KMS-11 (cell line): ENCODE measurements around the gene TUFM.
"Not testable (repeated sequence)": the region's sequence is repeated elsewhere in the genome, so short reads cannot be mapped to it uniquely, and the experiment has no call there.

Experiments
- H2AFZ ChIP-seq: fragments of 200-600 bp; sonication (generic); 2 replicates; pipeline ENCODE4 v1.6.1; 2016; ENCODE audit warnings: antibody characterized with exemption, mixed run types, low read depth
- H3K27ac ChIP-seq: fragments of 200-600 bp; sonication (generic); 2 replicates; pipeline ENCODE4 v1.6.1; 2016; ENCODE audit warnings: mild to moderate bottlenecking, mixed run types
- H3K27me3 ChIP-seq: fragments of 200-600 bp; sonication (generic); 2 replicates; pipeline ENCODE4 v1.6.1; 2017; ENCODE audit warnings: mild to moderate bottlenecking, low read depth, mixed run types, moderate library complexity; ENCODE audit not compliant: insufficient read depth
- H3K36me3 ChIP-seq: fragments of 200-600 bp; sonication (generic); 2 replicates; pipeline ENCODE4 v1.6.1; 2017; ENCODE audit warnings: mild to moderate bottlenecking, mixed run types; ENCODE audit not compliant: insufficient read depth
- H3K4me1 ChIP-seq: fragments of 200-600 bp; sonication (generic); 2 replicates; pipeline ENCODE4 v1.6.1; 2016; ENCODE audit warnings: mild to moderate bottlenecking, low read depth, mixed run types; ENCODE audit not compliant: poor library complexity, severe bottlenecking
- H3K4me2 ChIP-seq: fragments of 200-600 bp; sonication (generic); 2 replicates; pipeline ENCODE4 v1.7.0; 2016; ENCODE audit warnings: mild to moderate bottlenecking, mixed run types
- H3K4me3 ChIP-seq: fragments of 200-600 bp; sonication (generic); IDR thresholded peaks from 2 replicates; pipeline ENCODE4 v1.6.1; 2017; ENCODE audit warnings: low read depth, low read length, mixed read lengths; ENCODE audit not compliant: insufficient read depth
- H3K79me2 ChIP-seq: fragments of 200-600 bp; sonication (generic); 2 replicates; pipeline ENCODE4 v1.6.1; 2016; ENCODE audit warnings: low read depth, mixed run types; ENCODE audit not compliant: insufficient read depth
- H3K9ac ChIP-seq: fragments of 200-600 bp; sonication (generic); 2 replicates; pipeline ENCODE4 v1.6.1; 2016; ENCODE audit warnings: mild to moderate bottlenecking, mixed run types
- H4K20me1 ChIP-seq: fragments of 200-600 bp; sonication (generic); 2 replicates; pipeline ENCODE4 v1.6.1; 2016; ENCODE audit warnings: mild to moderate bottlenecking, mixed run types; ENCODE audit not compliant: insufficient read depth
- CTCF ChIP-seq: fragments of 200-600 bp; sonication (generic); conservative IDR thresholded peaks from 2 replicates; pipeline ENCODE4 v1.6.1; 2017; ENCODE audit warnings: low read depth, mild to moderate bottlenecking, antibody characterized with exemption, low read length, moderate library complexity, mixed read lengths

Gene TUFM

DNA sequence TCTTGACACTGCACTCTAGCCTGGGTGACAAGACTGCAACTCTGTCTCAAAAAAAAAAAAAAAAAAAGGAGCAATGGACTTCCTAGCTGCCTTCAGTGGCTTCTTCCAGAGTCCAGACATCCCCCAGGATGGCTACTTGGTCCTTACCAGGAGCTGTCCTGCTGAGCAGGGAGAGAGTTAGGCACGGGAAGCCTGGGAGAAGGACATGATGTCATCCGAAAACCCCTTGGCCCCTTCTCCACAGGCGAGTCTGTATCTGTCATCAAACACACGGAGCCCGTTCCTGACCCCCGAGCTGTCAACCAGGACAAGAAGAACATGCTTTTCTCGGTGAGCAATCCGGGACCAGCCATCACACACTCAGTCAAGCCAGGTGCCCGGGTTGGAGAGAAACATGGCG lies 40.8 kb upstream of the TUFM start:
- TF ChIP-seq CTCF = no peak
- no peak overlapping the region for H3K9ac ChIP-seq

GRCh38 chr16:28884045-28884444 lies 37.9 kb upstream of the TUFM start:
- Histone ChIP-seq H3K4me2 (no peak overlapping the region), H3K9ac (no peak overlapping the region), H3K27me3 (no peaks in the 10 kb centered on the region), H3K79me2 (no peaks in the 10 kb centered on the region), H3K4me3 (no peak overlapping the region), H3K36me3 (no peaks in the 10 kb centered on the region), H2AFZ (no peak overlapping the region), H3K27ac (no peak overlapping the region), H4K20me1 (no peaks in the 10 kb centered on the region), H3K4me1 (peaks cover 15% of the 10 kb centered on the region)
- TF ChIP-seq CTCF = no peak

More for the DNA sequence above, 40.8 kb upstream of the TUFM start:
- H3K79me2 ChIP-seq = no peaks in the 10 kb centered on the region
- H4K20me1 ChIP-seq = no peaks in the 10 kb centered on the region
- no peaks in the 10 kb centered on the region for H3K27me3 ChIP-seq
- no peaks in the 10 kb centered on the region for H3K4me1 ChIP-seq
- no peak overlapping the region for H3K4me3 ChIP-seq
- no peak overlapping the region for H3K27ac ChIP-seq
- no peak overlapping the region for H2AFZ ChIP-seq
- H3K36me3 ChIP-seq = no peaks in the 10 kb centered on the region
- H3K4me2 ChIP-seq = no peak overlapping the region

- no peak for TF ChIP-seq CTCF
- H3K79me2 ChIP-seq = no peaks in the 10 kb centered on the region
- H3K4me1 ChIP-seq = peaks cover 21% of the 10 kb centered on the region
- H3K9ac ChIP-seq = no peak overlapping the region
- H2AFZ ChIP-seq = no peak overlapping the region
- no peaks in the 10 kb centered on the region for H3K27me3 ChIP-seq
- no peaks in the 10 kb centered on the region for H4K20me1 ChIP-seq
- H3K27ac ChIP-seq = no peak overlapping the region
- no peak overlapping the region for H3K4me3 ChIP-seq
- no peaks in the 10 kb centered on the region for H3K36me3 ChIP-seq
- no peak overlapping the region for H3K4me2 ChIP-seq
These were observed 37.3 kb upstream of the TUFM start for GRCh38 chr16:28883221-28883996.

DNA sequence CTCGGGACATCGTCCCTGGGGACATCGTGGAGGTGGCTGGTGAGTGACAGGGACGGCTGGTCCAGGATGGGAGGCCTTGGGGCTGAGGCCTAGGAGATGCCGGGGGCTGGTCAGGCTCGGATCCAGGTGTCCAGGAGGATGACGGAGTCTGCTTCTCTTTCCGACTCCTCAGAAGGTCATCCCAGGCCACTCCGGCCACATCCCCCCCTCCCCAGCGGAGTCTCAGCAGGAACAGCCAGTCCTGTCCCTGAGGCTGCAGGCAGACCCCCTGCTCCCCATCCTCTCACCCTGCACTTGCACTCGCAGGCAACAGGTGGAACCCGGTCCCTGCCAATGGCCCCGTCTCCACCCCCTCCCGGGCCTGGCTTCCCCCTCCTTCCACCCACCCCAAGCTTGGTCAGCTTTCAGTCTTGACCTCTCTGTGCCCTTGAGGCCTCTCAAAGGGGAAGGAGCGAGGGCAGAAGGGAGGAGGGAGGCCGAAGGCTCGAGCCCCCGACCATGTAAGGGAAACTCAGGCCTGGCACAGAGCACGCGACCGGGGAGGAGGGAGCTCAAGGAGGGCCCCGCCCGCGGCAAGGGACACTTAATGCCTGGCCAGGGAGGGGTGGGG lies 36.5 kb upstream of the TUFM start:
- Histone ChIP-seq H3K36me3 (no peaks in the 10 kb centered on the region), H3K27ac (no peak overlapping the region), H3K79me2 (no peaks in the 10 kb centered on the region), H3K9ac (no peak overlapping the region), H4K20me1 (no peaks in the 10 kb centered on the region), H3K27me3 (no peaks in the 10 kb centered on the region), H3K4me1 (peaks cover 29% of the 10 kb centered on the region), H3K4me2 (no peak overlapping the region), H3K4me3 (no peak overlapping the region), H2AFZ (no peak overlapping the region)
- no peak for TF ChIP-seq CTCF

DNA sequence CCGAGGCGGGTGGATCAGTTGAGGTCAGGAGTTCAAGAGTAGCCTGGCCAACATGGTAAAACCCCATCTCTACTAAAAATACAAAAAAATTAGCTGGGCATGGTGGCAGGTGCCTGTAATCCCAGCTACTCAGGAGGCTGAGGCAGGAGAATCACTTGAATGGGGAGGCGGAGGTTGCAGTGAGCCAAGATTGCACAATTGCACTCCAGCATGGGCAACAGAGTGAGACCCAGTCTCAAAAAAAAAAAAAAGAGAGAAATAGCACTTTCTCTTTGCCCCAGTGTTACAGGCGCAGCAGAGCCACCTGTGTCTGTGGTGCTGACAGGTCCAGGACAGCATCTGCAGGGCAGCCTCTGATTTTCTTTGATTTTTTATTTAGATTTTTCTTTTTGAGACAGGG lies 35.4 kb upstream of the TUFM start:
- H3K27ac ChIP-seq, H3K79me2 ChIP-seq, H3K9ac ChIP-seq, H3K27me3 ChIP-seq, H4K20me1 ChIP-seq, H3K4me3 ChIP-seq, H2AFZ ChIP-seq, H3K36me3 ChIP-seq, H3K4me2 ChIP-seq: not testable (repeated sequence)
- peaks cover 38% of the 10 kb centered on the region for H3K4me1 ChIP-seq
